KMS-11 (cell line): ENCODE measurements around the gene PGGHG.
"Not testable (repeated sequence)": the region's sequence is repeated elsewhere in the genome, so short reads cannot be mapped to it uniquely, and the experiment has no call there.

Experiments
- H2AFZ ChIP-seq: fragments of 200-600 bp; sonication (generic); 2 replicates; pipeline ENCODE4 v1.6.1; 2016; ENCODE audit warnings: antibody characterized with exemption, mixed run types, low read depth
- H3K27ac ChIP-seq: fragments of 200-600 bp; sonication (generic); 2 replicates; pipeline ENCODE4 v1.6.1; 2016; ENCODE audit warnings: mild to moderate bottlenecking, mixed run types
- H3K27me3 ChIP-seq: fragments of 200-600 bp; sonication (generic); 2 replicates; pipeline ENCODE4 v1.6.1; 2017; ENCODE audit warnings: mild to moderate bottlenecking, low read depth, mixed run types, moderate library complexity; ENCODE audit not compliant: insufficient read depth
- H3K36me3 ChIP-seq: fragments of 200-600 bp; sonication (generic); 2 replicates; pipeline ENCODE4 v1.6.1; 2017; ENCODE audit warnings: mild to moderate bottlenecking, mixed run types; ENCODE audit not compliant: insufficient read depth
- H3K4me1 ChIP-seq: fragments of 200-600 bp; sonication (generic); 2 replicates; pipeline ENCODE4 v1.6.1; 2016; ENCODE audit warnings: mild to moderate bottlenecking, low read depth, mixed run types; ENCODE audit not compliant: poor library complexity, severe bottlenecking
- H3K4me2 ChIP-seq: fragments of 200-600 bp; sonication (generic); 2 replicates; pipeline ENCODE4 v1.7.0; 2016; ENCODE audit warnings: mild to moderate bottlenecking, mixed run types
- H3K4me3 ChIP-seq: fragments of 200-600 bp; sonication (generic); IDR thresholded peaks from 2 replicates; pipeline ENCODE4 v1.6.1; 2017; ENCODE audit warnings: low read depth, low read length, mixed read lengths; ENCODE audit not compliant: insufficient read depth
- H3K79me2 ChIP-seq: fragments of 200-600 bp; sonication (generic); 2 replicates; pipeline ENCODE4 v1.6.1; 2016; ENCODE audit warnings: low read depth, mixed run types; ENCODE audit not compliant: insufficient read depth
- H3K9ac ChIP-seq: fragments of 200-600 bp; sonication (generic); 2 replicates; pipeline ENCODE4 v1.6.1; 2016; ENCODE audit warnings: mild to moderate bottlenecking, mixed run types
- H4K20me1 ChIP-seq: fragments of 200-600 bp; sonication (generic); 2 replicates; pipeline ENCODE4 v1.6.1; 2016; ENCODE audit warnings: mild to moderate bottlenecking, mixed run types; ENCODE audit not compliant: insufficient read depth
- CTCF ChIP-seq: fragments of 200-600 bp; sonication (generic); conservative IDR thresholded peaks from 2 replicates; pipeline ENCODE4 v1.6.1; 2017; ENCODE audit warnings: low read depth, mild to moderate bottlenecking, antibody characterized with exemption, low read length, moderate library complexity, mixed read lengths

PGGHG gene

DNA sequence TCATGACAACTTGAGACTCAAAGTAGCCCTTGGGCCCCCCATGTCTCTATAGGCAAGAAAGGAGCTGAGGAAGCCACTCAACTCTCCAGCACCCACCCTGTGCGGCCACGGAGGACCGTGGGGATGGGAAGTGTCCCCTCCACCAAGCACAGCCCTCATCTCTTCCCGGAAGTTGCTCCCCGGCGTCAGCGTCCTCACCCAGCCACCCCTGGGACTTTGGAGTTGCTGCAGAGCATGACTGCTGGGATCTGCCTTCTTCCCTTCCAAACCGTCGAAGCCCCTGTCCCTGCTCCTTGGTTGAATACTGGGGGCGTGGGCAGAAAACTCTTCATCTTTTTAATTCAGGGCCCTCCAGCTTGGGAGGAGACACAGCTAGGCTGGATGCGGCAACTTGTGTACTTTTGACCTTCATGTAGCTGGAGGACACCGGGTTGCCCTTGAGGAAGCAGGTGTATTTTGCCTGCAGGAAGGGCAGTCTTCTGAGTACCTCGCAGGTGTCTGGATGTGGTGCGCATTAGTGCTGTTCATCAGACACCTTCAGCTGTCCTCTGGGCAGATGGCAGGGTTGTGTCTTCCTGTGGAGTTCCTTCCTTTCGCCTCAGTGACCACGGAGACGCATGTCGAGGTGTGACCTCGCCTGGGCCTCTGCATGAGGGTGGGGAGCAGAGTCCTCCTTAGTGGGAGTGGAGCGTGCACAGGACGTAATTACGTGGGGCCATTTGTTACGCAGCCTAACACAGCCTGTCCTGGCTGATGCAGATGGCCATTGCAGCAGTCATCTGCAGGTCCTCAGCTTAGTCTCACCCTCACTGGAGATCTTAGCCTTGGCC is 43.9 kb downstream of the PGGHG start:
- no peak for TF ChIP-seq CTCF
- Histone ChIP-seq H2AFZ (no peak overlapping the region), H3K27me3 (peaks cover 81% of the 10 kb centered on the region), H3K4me2 (no peak overlapping the region), H3K79me2 (no peaks in the 10 kb centered on the region), H3K9ac (no peak overlapping the region), H3K4me1 (peaks cover 28% of the 10 kb centered on the region), H3K27ac (no peak overlapping the region), H3K4me3 (no peak overlapping the region), H3K36me3 (no peaks in the 10 kb centered on the region), H4K20me1 (no peaks in the 10 kb centered on the region)

DNA sequence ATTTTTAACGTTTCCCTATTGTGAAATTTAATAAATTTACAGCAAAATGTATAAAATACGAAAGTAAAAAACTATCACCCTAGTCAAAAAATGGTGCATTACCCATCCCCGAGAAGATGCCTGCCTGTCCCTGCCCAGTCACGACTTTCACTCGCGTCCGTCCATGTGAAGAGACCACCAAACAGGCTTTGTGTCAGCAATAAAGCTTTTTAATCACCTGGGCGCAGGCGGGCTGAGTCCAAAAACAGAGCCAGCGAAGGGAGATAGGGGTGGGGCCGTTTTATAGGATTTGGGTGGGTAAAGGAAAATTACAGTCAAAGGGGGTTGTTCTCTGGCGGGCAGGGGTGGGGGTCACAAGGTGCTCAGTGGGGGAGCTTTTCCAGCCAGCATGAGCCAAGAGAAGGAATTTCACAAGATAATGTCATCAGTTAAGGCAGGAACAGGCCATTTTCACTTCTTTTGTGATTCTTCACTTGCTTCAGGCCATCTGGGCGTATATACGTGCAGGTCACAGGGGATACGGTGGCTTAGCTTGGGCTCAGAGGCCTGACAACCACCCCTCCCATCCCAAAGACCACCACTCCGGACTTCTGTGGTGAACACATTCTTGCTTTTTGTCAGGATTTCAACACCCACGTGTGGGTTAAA is 44.8 kb downstream of the PGGHG start:
- H4K20me1 ChIP-seq, H3K27ac ChIP-seq, H3K36me3 ChIP-seq, H3K9ac ChIP-seq, H3K4me3 ChIP-seq, H2AFZ ChIP-seq, H3K4me2 ChIP-seq, H3K79me2 ChIP-seq: not testable (repeated sequence)
- peaks cover 28% of the 10 kb centered on the region for H3K4me1 ChIP-seq
- H3K27me3 ChIP-seq: peaks cover 82% of the 10 kb centered on the region

DNA sequence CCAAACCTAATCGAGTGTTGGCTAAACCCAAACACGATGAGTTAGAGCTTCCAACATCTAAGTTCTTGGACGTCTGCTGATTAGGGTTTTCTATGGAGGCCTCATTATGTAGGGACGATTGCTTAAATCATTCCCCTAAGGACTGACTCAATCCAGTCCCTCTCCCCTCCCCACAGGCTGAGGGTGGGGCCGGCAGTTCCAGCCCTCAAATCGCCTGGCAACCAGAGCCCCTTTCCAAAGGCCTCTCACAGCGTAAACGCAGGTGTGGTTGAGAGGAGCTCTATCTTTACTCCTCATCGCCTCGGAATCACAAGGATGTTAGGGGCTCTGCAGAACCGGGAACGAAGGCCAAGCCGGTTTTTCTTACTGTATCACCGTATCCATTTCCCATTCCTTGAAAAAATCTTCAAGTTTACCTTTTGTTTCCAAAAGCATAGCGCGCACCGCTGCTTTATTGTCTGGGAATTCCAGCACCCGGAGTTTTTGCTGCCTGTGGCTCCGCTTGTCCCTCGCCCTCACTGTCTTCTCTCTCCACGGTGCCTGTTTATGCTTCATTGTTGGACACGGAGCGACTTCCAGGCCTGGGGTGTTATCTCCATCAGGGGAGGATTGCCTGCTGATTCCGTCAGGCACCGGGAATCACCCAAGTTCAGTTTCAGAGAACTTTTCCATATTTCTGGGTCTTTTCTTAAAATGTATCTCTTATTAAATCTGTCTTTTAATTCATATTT is 45.5 kb downstream of the PGGHG start:
- Histone ChIP-seq H4K20me1 (no peaks in the 10 kb centered on the region), H3K4me3 (no peak overlapping the region), H3K9ac (no peak overlapping the region), H3K4me1 (peaks cover 26% of the 10 kb centered on the region), H3K4me2 (no peak overlapping the region), H2AFZ (no peak overlapping the region), H3K27ac (no peak overlapping the region), H3K27me3 (peaks cover 83% of the 10 kb centered on the region), H3K36me3 (no peaks in the 10 kb centered on the region), H3K79me2 (no peaks in the 10 kb centered on the region)
- no peak for TF ChIP-seq CTCF

DNA sequence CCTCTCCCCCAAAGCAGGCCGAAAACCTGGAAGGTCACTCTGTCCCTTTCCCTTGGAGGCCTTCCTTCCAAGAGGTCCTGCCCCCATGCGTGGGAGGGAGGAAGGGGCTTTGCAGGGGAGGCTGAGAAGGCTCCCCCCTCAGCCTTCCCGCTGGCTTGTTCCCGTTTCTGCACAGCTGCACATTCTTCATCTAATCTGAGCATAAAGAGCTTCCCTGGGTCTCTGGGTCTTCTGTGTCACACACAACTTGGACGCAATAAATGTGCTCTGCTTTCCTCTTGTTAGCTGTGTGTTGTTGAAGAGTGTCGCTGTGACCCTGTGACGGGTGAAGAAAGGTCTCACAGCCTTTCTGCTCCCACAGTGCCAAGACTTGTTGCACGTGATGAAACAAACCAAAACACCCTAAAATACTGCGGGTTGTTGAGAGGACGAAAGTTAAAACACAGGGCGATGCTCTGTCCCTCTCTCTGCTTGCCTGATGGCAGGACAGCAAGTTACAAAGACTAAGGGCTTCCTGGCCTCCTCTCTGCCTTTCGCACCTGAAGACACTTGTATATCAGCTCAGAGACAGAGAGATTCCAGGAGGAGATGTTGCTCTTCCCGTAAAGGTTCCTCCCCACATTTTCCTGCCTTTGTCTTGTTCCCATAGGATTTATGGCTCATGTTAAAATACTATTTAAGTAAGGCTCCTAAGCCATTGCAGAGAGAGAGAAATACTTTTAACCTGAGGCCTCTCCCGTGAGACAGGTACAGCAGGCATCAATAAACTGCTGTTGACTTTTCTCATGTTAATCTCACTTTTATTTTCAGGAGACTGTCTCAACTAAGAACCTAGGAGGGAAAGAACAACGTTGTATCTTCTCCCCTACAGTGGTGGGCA is 47.1 kb downstream of the PGGHG start:
- Histone ChIP-seq H2AFZ (no peak overlapping the region), H3K27me3 (peaks cover 83% of the 10 kb centered on the region), H3K4me1 (peaks cover 11% of the 10 kb centered on the region), H3K9ac (no peak overlapping the region), H3K79me2 (no peaks in the 10 kb centered on the region), H3K4me2 (no peak overlapping the region), H3K27ac (no peak overlapping the region), H3K4me3 (no peak overlapping the region), H4K20me1 (no peaks in the 10 kb centered on the region), H3K36me3 (no peaks in the 10 kb centered on the region)
- TF ChIP-seq CTCF: no peak
